HG02678 (cell line): ENCODE data around the gene MRPL27.

Experiments
- ATAC-seq: cut with Tn5 transposase; IDR thresholded peaks from one replicate; pipeline ENCODE4 v1.9.1; 2021; ENCODE audit warnings: mild to moderate bottlenecking, moderate library complexity; ENCODE audit not compliant: unreplicated experiment

Gene MRPL27

DNA sequence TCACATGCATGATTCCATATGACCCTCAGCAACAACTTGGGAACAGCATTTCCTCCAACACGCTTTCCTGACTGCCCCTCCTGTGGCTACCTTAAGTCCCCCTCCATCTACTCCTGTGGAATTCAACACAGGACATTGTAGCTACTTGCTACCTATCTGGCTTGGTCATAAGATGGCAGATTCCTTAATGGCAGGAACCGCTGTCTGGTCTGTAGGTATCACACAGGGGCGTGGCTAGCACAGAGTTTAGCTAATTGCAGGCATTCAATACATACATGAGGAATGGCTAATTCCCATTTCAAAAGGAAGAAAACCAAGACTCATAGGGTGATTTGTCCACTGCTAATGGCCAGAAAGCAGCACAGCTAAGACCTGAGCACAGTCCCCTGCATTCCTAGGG lies 15.7 kb upstream of the MRPL27 start:
- ATAC-seq: no peak

DNA sequence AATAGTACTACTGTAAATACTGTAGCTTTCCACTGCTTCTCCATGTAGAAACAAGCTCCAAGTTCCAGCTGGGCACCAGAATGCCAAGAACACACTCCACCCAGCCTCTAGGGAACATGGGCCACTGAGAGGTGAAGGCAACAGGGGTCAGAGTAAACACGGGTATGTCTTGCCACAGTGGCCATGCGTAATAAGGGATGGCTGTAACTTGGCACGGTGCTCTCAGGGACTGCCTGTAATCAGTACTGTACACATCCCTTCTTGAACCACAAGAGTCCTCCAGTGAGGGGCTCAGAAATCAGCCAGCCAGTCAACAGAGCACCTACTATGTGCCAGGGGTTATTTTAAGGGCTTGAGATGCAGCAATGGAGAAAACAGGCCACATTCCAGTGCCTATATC lies 13.5 kb upstream of the MRPL27 start:
- ATAC-seq: no peak

DNA sequence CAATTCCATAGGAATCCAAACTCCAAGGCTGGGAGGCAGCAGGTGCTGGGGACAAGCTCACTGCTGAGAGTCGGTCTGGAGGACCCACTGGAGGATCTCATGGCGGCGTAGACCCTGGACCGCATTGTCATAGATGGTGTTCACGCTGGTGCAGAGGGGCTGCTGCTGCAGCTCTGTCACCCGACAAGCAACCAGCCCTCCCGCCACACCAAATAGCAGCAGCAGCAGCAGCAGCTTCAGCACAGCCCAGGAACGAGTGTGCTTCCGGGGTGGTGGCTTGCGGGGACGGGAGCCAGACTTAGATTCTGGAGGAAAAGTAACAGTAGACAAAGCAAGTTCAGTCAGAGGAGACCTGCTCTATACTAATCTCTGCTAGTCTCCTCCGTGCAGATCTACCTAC lies 9.9 kb upstream of the MRPL27 start:
- ATAC-seq: no peak

DNA sequence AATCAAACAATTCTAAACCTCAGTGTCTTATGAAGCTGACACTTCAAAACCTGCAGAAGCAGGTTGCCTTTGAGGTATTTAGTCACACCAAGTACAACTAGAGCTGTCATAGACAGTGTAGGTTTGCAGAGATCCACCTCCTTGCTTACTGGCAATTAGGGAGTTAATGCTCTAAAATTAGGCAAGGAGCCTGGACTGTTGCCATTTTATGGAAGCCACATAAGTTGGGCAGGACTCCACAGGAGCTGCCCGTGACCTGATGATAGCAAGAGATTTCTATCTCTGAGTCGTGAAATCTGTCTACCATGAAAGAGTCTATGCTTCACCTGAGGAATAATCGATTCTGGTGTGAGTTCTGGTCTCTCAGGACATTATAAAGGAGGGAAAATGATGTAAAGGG lies 8.9 kb upstream of the MRPL27 start:
- no peak for ATAC-seq

DNA sequence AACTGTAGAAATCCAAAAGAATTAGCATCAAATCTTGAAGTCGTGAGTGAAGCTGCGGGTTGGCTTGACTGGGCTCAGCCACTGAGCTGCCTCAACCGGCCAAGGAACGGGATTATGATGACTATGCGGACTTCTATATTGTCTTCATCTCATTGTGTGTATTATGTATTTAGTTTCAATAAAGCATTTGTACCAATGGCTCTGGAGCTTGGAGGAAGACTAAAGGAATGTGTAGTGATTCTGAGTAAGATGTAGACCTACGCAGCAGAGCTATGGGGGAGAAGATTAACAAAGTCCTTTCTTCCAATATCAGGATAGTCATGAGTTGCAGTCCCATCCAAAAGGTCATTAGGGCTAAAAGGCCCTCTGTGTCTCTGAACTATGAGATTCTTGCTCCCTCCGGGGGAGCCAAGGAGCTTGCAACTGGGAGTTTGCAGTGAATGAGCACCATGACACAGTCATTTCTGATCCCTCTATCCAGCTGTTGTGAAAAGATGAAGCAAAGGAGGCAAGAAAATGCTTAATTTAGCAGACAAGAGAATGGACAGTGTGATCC lies 8.4 kb upstream of the MRPL27 start:
- ATAC-seq: no peak

DNA sequence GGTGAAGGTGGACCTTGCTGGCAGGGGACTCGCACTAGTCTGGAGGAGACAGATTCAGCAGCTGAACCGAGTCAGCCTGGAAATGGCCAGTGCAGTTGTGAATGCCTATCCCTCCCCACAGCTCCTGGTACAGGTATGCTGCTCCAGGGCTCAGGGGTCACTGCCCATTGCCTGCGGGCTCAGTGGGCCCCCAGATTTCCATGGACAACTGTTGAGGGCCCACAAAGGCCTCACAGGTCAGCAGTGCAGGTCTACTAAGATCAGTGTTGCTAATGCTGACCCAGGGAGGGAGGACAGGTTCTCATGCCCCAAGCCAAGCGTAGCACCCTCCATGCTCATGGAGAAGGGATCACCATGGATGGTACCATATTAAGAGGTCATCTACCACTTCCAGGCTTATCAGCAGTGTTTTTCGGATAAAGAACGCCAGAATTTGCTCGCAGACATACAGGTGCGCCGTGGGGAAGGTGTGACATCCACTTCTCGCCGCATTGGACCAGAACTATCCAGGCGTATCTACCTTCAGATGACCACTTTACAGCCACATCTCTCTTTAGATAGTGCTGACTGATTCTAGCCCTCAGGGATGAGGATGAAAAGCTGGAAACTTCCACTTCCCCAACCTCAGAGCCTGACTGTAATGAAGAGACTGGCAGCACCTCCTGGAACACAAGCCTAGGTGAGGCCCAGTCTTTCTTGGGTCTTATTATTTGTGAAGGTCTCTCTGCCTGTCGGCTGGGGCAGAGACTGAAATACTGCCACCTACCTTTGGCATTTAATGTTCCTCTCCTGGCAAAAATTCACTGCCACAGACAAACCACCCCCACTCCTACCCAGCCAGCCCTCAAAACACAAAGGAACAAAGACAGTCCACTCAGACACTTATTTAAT lies 7.6 kb upstream of the MRPL27 start:
- no peak for ATAC-seq

DNA sequence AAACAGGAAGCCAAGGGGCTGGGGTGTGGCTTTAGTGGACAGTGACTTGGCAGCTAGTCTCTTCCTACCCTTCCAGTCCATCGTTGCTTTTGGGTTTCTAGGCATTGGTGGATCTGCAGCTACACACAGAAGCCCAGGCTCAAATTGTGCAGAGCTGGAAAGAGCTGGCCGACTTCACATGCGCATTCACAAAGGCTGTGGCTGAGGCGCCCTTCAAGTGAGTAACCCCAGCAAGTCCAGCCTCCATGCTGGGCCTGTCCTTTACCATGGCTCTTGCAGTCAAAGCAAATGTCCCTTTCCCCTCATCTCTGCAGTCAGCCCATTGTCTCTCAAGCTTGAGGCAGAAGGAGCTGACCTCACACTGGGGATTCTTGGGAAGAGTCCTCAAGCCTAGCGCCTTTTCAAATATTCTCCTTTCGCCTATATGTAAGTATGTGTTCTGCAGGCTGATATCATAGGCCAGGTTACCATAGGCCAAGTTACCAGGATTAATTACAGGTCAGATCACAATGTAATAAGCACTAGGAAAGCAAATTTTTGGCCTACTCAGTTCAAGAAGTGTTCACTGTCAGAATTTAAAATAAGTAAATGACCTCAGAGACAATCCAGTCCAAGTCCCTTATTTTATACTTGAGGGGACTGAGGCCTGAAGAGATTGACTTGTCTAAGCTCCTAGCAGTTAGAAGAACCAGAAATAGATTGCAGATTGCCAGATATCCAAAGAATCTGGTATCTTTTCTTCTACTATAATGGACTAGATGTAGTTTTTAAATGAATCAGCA lies 6.6 kb upstream of the MRPL27 start:
- no peak for ATAC-seq

DNA sequence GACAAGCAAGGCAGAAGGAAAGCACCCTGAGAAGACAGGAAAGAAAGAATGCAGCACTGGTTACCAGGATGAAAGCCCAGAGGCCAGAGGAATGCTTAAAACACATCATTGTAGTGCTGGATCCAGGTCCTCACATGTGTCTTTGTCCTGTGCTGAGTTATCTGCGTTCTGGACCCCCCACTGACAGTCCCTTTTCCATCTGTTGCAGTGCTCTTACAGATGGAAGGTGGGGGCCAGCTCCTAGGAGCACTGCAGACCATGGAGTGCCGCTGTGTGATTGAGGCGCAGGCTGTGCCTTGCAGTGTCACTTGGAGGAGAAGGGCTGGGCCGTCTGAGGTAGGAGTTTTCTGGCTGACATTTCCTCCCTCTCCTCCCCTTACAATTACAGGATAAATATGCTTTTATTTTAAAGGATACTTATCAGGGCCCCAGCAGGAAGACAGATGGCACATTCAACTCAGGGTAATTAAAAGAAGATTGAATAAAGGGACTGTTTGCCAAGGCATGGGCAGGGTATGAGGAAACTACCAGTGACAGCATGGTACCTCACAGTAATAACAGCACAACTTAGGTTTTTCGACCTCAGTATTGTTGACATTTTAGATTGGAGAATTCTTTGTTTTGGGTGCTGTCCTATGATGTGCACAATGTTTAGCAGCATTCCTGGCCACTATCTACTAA lies 3.0 kb upstream of the MRPL27 start:
- no peak for ATAC-seq

DNA sequence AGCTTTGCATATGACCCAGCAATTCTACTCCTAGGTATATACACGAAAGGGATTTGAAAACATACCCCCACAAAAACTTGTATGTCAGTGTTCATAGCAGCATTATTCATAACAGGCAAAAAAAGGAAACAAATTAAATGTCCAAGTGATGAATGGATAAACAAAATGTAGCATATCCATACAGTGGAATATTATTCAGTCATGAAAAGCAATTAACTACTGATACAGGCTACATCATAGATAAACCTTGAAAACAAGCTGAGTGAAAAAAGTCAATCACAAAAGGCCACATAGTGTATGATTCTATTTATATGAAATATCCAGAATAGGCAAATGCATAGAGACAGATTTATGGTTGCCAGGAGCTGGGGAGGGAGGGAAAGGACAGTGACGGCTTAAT lies 721 bp upstream of the MRPL27 start:
- no peak for ATAC-seq

DNA sequence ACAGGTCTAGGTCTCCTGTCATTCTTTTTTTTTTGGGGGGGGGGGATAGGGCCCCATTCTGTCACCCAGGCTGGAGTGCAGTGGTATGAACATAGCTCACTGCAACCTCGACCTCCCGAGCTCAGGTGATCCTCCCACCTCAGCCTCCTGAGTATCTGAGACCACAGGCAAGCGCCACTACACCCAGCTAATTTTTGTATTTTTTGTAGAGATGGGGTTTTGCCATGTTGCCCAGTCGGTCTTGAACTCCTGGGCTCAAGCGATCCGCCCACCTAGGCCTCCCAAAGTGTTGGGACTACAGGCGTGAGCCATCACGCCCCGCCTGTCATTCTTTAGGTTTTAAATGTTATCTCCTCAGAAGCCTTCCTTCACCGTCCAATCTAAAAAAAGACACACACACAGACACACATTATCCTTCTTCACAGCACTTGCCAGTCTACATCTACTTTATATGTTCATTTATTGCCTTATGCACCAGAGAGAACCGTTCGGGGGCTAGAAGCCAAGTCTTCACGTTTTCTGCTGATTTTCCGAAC lies 694 bp downstream of the MRPL27 start:
- ATAC-seq: no peak

DNA sequence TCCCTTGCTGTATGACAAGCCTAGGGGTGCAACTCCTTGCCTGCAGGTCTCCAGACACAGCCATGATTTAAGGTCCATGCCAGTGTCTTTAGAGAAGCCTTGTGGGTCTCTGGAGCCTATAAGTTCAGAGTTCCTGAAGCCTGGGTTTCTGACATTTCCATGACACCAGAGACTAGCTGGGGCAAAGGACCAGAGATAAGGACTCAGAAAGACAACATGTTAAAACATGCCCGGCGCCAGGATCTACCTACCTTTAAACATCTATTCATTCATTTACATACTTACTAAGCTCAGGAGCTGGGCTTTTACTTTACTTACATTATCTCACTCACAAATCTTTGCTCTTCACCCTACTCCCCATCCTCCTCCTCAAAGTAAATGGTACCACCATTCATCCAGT lies 1.5 kb downstream of the MRPL27 start:
- no peak for ATAC-seq

DNA sequence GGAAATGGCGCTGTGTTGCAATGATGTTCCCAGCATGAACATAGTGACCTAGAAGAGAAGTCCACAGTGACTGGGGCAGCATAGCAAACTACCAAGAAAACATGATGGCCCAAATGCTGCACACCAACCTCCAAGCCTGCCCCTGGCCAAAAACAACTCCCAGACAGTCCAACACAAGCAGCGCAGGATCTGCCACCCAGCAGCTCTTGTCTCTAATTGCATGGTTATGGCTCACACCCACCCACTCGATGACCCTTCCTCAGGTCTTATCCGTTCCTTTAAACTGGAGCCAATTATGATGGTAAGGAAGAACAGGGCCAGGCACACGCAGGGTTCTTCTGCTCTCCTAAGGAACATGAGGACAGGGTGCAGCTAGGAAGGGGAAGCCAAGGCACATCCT lies 2.9 kb downstream of the MRPL27 start:
- ATAC-seq: no peak

DNA sequence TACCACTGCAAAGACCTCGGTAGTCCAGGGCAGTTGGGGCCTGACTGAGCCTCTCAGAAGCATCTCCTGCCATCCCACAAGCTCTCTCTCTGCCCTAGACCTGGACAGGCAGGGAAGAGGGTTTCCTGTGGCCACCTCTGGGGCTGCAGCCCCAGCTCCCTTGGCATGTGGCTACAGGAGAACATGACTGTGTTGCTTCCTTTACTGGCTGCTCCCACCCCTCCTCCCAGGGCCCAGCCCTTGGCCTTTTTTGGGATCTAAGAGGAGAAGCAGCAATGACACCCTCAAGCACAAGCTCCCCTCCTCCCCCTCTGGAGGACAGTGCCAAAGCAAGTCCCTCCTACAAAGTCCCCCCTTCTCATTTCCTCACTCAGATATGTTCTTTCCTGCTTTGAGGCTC lies 5.6 kb downstream of the MRPL27 start:
- no peak for ATAC-seq

DNA sequence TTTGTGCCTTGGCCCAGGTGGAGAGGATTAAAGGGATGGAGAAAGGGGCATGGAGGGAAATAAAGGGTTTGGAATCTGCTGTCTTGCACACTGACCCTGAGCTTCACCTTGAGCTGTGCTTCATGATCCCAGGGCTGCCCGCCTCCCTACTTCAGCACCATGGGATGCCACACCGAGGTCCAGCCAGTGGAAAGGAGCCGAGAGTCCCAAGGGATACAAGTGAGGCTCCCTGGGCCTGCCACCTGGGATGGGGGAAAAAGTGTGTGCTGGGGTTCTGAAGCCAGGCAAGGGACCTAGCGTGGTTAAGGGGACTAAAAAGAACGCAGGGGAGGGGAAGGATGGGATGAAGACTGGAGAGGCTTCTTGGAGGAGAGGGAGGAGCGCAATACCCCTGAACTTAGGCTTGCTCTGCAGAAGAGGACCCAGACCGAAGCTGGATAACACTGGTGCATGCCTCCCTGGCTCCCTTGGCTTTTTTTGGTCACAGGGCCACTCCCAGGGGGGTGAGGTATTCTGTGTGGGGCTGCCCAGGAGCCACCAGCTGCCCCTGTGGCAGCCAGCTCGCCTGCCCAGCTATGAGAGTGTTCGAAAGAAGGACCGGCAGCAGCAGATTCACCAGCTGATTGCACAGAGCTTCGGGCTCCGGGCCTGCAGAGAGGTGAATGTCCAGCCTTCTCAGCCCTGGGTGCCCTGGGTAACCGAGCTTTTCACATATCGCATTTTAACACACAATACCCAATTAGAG lies 7.2 kb downstream of the MRPL27 start:
- no peak for ATAC-seq

DNA sequence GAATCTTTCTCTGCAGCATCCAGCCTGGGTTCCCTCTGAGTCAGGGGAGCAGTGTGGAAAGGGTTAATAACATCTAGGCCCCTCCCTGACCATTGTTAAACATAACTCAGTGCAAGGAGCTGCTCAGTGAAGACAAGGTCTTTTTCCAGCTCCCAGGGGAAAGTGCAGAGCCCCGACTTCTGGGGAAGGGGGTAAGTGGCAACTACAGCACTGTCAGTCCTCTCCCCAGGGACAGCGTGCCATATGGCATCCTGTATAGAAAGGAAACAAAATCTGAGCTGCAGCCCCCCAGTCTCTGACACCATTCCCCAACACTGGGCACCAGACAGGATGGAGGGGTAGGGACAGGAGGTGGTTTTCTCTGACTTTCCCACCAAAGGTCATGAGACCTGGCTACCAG lies 7.8 kb downstream of the MRPL27 start:
- no peak for ATAC-seq

DNA sequence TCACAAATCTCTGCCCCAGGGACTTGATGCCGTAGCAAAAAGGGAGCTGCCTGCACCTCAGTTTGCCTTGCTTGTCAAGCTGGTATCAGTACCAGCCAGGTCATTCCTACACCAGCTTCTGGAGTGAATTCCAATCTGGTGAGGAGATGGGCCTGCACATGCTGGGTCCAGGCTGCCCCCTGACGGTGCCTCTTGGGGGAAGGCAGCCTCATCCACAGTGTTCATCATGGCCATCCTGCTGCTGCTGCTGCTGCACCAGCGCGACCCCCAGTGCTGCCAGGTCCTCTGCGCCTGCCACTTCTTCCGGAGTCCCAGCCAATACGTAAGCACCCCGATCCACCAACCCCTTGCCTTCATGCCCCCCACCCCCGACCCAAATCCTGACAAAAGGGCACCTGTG lies 8.3 kb downstream of the MRPL27 start:
- ATAC-seq: no peak

DNA sequence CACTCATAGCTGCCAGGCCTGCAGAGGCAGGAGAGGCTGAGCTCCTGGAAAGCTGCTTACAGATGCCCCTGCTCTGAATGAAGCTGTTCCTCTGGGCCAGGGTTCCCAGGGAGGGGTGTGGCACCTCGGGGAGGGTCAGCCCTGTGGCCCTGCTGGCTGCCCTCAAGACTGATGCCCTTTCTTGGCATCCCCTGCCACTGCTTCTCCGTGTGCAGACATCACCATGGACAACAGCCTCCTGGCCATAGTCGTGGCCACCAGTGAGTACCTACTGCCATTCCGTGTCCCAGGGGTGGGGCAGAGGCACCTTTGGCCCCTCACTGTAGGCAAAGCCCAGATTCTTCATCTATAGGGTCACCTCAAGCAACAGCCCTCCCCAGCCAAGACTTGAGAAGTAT lies 8.9 kb downstream of the MRPL27 start:
- no peak for ATAC-seq

DNA sequence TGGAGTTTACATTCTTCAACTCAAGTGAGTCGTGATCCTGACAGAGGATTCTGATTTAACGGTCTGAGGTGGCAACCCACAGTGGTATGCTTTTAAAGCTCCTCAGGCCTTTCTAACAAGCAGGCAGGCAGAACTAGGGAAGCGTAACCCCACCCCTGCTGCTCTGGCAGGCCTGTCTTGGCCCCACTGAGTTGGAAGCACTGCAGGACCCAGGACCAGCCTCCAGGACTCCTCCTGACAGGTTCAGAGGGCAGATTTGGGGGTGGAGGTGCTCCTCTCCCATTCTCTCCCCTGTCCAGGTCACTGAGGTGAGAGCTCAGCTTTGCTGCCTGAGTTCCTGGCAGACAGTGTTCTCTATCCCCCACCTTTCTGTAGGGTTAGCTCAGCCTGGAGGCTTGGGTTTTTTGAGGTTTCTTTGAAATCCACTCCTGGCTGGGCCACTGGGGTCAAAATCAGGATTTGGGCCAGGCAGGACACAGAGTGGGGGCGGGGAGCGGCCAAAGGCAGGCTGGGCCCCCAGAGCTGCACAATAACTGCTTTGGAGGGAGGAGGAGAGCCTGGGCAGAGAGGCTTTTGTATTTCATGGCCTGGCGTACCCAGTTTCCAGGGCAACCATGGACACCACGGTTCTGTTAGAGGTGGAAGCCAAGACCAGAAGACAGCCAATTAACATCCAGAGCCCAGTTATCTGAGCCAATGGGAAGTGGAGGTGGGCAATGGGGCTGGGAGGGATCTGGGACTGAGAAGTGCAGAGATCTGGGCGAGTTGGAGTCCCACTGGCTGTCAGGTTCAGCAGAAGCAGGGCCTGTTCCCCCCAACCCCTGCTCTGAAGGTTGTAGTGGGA lies 9.5 kb downstream of the MRPL27 start:
- ATAC-seq: no peak

DNA sequence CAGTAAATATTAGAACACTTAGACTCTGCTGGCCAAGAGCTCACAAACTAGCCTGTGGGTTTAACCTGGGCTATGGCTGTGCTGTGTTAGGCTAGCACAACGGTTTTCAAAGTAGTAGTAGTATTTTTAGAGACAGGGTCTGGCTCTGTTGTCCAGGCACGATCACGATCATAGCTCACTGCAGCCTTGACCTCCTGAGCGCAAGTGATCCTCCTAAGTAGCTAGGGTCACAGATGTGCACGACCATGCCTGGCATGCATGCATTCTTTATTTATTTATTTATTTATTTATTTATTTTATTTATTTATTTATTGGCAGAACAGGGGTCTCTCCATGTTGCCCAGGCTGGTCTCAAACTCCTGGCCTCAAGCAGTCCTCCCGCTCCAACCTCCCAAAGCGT lies 10.3 kb downstream of the MRPL27 start:
- ATAC-seq: no peak
